Measurements from ENCODE around the gene FBXL7. TPM values are rescaled to one million over a fixed set of nuclear protein-coding genes. Genes with fewer than 3 reads are reported as not detected.

The FBXL7 gene
- total and polyA plus RNA-seq, 2 donors (not counting 1 experiment from before 2014, with no cell fraction given): not detected

DNA sequence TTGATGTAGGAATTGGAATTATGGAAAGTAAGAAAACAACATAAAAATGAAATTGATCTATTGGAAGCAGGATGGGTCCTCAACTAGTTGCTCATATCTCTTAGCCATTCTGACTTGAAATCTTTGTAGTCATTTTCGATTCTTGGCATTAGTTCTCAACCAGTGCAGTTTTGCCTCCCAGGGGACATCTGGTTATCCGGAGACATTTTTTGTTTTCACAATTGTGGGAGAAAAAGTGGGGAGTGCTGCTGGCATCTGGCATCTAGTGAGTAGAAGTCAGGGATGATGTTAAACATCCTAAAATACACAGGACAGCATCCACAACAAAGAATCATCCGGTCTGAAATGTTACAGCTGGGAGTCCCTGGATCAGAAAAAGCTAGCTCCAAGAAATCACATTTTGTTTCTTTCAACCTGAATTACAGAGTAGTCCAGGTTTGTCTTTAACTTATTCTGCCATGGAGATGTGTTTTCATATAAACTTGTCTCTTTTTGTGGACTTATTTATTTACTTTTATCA lies 74.9 kb downstream of the FBXL7 start:
- CTCF ChIA-PET: no interaction called here
- WGBS (ENCODE audit: insufficient coverage): 100% methylated on average over 1 of the region's 3 CpGs

DNA sequence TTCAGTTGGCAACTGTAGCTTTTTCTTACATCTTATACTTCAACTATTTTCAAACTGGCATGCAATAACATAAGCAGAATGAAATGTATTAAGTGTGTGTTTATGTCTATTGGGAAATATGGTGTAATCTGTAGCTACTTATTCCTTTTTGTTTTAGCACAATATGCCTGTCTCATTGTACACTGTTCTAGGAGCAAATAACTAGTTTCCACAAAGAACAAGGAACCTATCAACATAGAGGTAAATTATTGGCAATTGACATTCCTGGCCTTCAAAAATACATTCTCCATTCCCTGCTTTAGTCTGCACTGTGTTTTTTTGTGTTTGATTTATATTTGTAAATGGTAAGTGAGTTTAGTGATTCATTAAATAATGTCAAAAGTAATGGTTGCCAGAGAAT lies 75.7 kb downstream of the FBXL7 start:
- POLR2A ChIA-PET: no interaction called here
- H3K27me3 ChIP-seq (replicated peaks in 1 of 4; ENCODE audit: control extremely low read depth in 1 of 4, control insufficient read depth in 3 of 4, insufficient read depth in 4 of 4, low read length in 3 of 4): no peaks in the 10 kb centered on the region
- H3K9me3 ChIP-seq (ENCODE audit: control extremely low read depth in 1 of 3, control insufficient read depth in 2 of 3, insufficient read depth in 1 of 3, low read length in 2 of 3): peaks cover 0 to 4% (median 0%) of the 10 kb centered on the region in 3 donors
- no peaks in the 10 kb centered on the region for H3K4me1 ChIP-seq (ENCODE audit: control insufficient read depth in 2 of 2, insufficient read depth in 2 of 2, low read length in 2 of 2)
- H3K36me3 ChIP-seq (replicated peaks in 1 of 2; ENCODE audit: control extremely low read depth in 1 of 2, control insufficient read depth in 1 of 2, extremely low read depth in 1 of 2, insufficient read depth in 2 of 2, low read length in 1 of 2): no peaks in the 10 kb centered on the region
- ATAC-seq (ENCODE audit: low read depth) (no peak), DNase-seq (no peak)
- no peak overlapping the region for H3K4me2 ChIP-seq (replicated peaks; ENCODE audit: low read depth, low read length, poor library complexity, severe bottlenecking)
- H3K4me3 ChIP-seq (ENCODE audit: control extremely low read depth in 1 of 5, extremely low read depth in 1 of 5, insufficient read depth in 1 of 5, low read depth in 2 of 5, low read length in 4 of 5): no peak overlapping the region
- Mint-ChIP-seq H3K27ac (no peak overlapping the region), H3K4me1 (no peaks in the 10 kb centered on the region), H3K9me3 (ENCODE audit: insufficient read depth) (no peaks in the 10 kb centered on the region), H3K4me3 (no peak overlapping the region), H3K27me3 (no peaks in the 10 kb centered on the region)
- H2AFZ ChIP-seq (ENCODE audit: insufficient read depth, low read depth, low read length, poor library complexity, severe bottlenecking): no peak overlapping the region
- H3K27ac ChIP-seq (ENCODE audit: low read length in 2 of 2): no peak overlapping the region
- no peaks in the 10 kb centered on the region for H4K20me1 ChIP-seq (ENCODE audit: control insufficient read depth, insufficient read depth, low read length, poor library complexity, severe bottlenecking)
- H3K79me2 ChIP-seq (ENCODE audit: control insufficient read depth, insufficient read depth, low read length): no peaks in the 10 kb centered on the region
- CTCF ChIA-PET: no interaction called here
- H3K9ac ChIP-seq (ENCODE audit: low read length): no peak overlapping the region
- TF ChIP-seq, protein P1, sequence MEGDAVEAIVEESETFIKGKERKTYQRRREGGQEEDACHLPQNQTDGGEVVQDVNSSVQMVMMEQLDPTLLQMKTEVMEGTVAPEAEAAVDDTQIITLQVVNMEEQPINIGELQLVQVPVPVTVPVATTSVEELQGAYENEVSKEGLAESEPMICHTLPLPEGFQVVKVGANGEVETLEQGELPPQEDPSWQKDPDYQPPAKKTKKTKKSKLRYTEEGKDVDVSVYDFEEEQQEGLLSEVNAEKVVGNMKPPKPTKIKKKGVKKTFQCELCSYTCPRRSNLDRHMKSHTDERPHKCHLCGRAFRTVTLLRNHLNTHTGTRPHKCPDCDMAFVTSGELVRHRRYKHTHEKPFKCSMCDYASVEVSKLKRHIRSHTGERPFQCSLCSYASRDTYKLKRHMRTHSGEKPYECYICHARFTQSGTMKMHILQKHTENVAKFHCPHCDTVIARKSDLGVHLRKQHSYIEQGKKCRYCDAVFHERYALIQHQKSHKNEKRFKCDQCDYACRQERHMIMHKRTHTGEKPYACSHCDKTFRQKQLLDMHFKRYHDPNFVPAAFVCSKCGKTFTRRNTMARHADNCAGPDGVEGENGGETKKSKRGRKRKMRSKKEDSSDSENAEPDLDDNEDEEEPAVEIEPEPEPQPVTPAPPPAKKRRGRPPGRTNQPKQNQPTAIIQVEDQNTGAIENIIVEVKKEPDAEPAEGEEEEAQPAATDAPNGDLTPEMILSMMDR (IDR thresholded peaks at IDR 0.05): no peak
- TF ChIP-seq EZH2 (IDR thresholded peaks at IDR 0.05; ENCODE audit: borderline replicate concordance, insufficient read depth, low read depth, low read length, poor library complexity, severe bottlenecking): no peak
- intact Hi-C loops (cut with micrococcal nuclease): no loop called here

More for the DNA sequence above, 74.9 kb downstream of the FBXL7 start:
- ATAC-seq (ENCODE audit: low read depth) (no peak), DNase-seq (no peak)
- H3K79me2 ChIP-seq (ENCODE audit: control insufficient read depth, insufficient read depth, low read length): no peaks in the 10 kb centered on the region
- no peaks in the 10 kb centered on the region for H4K20me1 ChIP-seq (ENCODE audit: control insufficient read depth, insufficient read depth, low read length, poor library complexity, severe bottlenecking)
- Mint-ChIP-seq H3K4me3 (no peak overlapping the region), H3K4me1 (no peaks in the 10 kb centered on the region), H3K27me3 (no peaks in the 10 kb centered on the region), H3K27ac (no peak overlapping the region), H3K9me3 (ENCODE audit: insufficient read depth) (no peaks in the 10 kb centered on the region)
- POLR2A ChIA-PET: no interaction called here
- no peak overlapping the region for H3K9ac ChIP-seq (ENCODE audit: low read length)
- no peak overlapping the region for H2AFZ ChIP-seq (ENCODE audit: insufficient read depth, low read depth, low read length, poor library complexity, severe bottlenecking)
- H3K4me1 ChIP-seq (ENCODE audit: control insufficient read depth in 2 of 2, insufficient read depth in 2 of 2, low read length in 2 of 2): no peaks in the 10 kb centered on the region
- TF ChIP-seq EZH2 (IDR thresholded peaks at IDR 0.05; ENCODE audit: borderline replicate concordance, insufficient read depth, low read depth, low read length, poor library complexity, severe bottlenecking): no peak
- TF ChIP-seq, protein P1 (IDR thresholded peaks at IDR 0.05): no peak
- no peak overlapping the region for H3K4me3 ChIP-seq (ENCODE audit: control extremely low read depth in 1 of 5, extremely low read depth in 1 of 5, insufficient read depth in 1 of 5, low read depth in 2 of 5, low read length in 4 of 5)
- H3K4me2 ChIP-seq (replicated peaks; ENCODE audit: low read depth, low read length, poor library complexity, severe bottlenecking): no peak overlapping the region
- intact Hi-C loops (cut with micrococcal nuclease): no loop called here
- H3K27me3 ChIP-seq (replicated peaks in 1 of 4; ENCODE audit: control extremely low read depth in 1 of 4, control insufficient read depth in 3 of 4, insufficient read depth in 4 of 4, low read length in 3 of 4): no peaks in the 10 kb centered on the region
- H3K36me3 ChIP-seq (replicated peaks in 1 of 2; ENCODE audit: control extremely low read depth in 1 of 2, control insufficient read depth in 1 of 2, extremely low read depth in 1 of 2, insufficient read depth in 2 of 2, low read length in 1 of 2): no peaks in the 10 kb centered on the region
- H3K27ac ChIP-seq (ENCODE audit: low read length in 2 of 2): no peak overlapping the region
- H3K9me3 ChIP-seq (ENCODE audit: control extremely low read depth in 1 of 3, control insufficient read depth in 2 of 3, insufficient read depth in 1 of 3, low read length in 2 of 3): peaks cover 0 to 7% (median 0%) of the 10 kb centered on the region in 3 donors

Measured in B cell (primary cell).